ENCODE results near the gene PELI2.

DNA sequence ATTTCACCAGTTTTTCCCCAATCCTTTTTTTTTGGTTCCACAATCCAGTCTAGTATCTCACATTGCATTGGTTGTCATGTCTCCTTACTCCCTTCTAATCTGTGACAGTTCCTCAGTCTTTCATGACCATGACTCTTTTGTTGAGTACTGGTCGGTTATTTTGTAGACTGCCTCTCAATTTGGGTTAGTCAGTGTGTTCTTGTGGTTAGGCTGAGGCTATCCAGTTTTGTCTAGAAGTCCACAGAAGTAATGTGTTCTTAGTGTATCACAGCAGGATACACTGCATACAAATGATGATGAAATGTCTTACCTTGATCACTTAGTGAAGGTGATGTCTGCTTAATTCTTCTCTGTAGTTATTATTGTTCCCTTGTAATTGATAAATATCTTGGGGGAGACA lies 24.8 kb downstream of the PELI2 start:
- TF ChIP-seq EZH2 (IDR thresholded peaks at IDR 0.05; ENCODE audit: borderline replicate concordance, low read length) = no peak
- TF ChIP-seq, protein P1, sequence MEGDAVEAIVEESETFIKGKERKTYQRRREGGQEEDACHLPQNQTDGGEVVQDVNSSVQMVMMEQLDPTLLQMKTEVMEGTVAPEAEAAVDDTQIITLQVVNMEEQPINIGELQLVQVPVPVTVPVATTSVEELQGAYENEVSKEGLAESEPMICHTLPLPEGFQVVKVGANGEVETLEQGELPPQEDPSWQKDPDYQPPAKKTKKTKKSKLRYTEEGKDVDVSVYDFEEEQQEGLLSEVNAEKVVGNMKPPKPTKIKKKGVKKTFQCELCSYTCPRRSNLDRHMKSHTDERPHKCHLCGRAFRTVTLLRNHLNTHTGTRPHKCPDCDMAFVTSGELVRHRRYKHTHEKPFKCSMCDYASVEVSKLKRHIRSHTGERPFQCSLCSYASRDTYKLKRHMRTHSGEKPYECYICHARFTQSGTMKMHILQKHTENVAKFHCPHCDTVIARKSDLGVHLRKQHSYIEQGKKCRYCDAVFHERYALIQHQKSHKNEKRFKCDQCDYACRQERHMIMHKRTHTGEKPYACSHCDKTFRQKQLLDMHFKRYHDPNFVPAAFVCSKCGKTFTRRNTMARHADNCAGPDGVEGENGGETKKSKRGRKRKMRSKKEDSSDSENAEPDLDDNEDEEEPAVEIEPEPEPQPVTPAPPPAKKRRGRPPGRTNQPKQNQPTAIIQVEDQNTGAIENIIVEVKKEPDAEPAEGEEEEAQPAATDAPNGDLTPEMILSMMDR (IDR thresholded peaks at IDR 0.05; ENCODE audit: low read length) = no peak

Measured in OCI-LY1 (cell line).